HG02571 (cell line): ENCODE measurements around the gene CEP128.

Experiments
- ATAC-seq: cut with Tn5 transposase; IDR thresholded peaks from one replicate; pipeline ENCODE4 v1.9.1; 2021; ENCODE audit warnings: mild to moderate bottlenecking, moderate library complexity; ENCODE audit not compliant: unreplicated experiment

CEP128 gene

GRCh38 chr14:80781972-80782367, 159.6 kb downstream of the CEP128 start:
- no peak for ATAC-seq

- ATAC-seq: no peak
Observed at GRCh38 chr14:80780500-80780899, 161.0 kb downstream of the CEP128 start.

- ATAC-seq: no peak
Observed at GRCh38 chr14:80776657-80777056, 164.9 kb downstream of the CEP128 start.

GRCh38 chr14:80776186-80776585, 165.4 kb downstream of the CEP128 start:
- no peak for ATAC-seq

- no peak for ATAC-seq
Observed at GRCh38 chr14:80772504-80772903, 169.0 kb downstream of the CEP128 start.

- no peak for ATAC-seq
Observed at GRCh38 chr14:80771201-80771600, 170.3 kb downstream of the CEP128 start.

GRCh38 chr14:80770114-80770908, 171.2 kb downstream of the CEP128 start:
- ATAC-seq: no peak

- ATAC-seq: no peak
Observed at GRCh38 chr14:80768646-80769045, 172.9 kb downstream of the CEP128 start.

- no peak for ATAC-seq
Observed at GRCh38 chr14:80764921-80765507, 176.5 kb downstream of the CEP128 start.

- no peak for ATAC-seq
Observed at GRCh38 chr14:80764496-80764895, 177.0 kb downstream of the CEP128 start.

GRCh38 chr14:80762641-80763228, 178.8 kb downstream of the CEP128 start:
- ATAC-seq: no peak

GRCh38 chr14:80754696-80755095, 186.8 kb downstream of the CEP128 start:
- ATAC-seq: no peak

- no peak for ATAC-seq
Observed at GRCh38 chr14:80751285-80751684, 190.3 kb downstream of the CEP128 start.

- no peak for ATAC-seq
Observed at GRCh38 chr14:80726211-80726610, 215.3 kb downstream of the CEP128 start.

GRCh38 chr14:80718940-80719339, 222.6 kb downstream of the CEP128 start:
- ATAC-seq: no peak

- no peak for ATAC-seq
Observed at GRCh38 chr14:80714474-80714873, 227.1 kb downstream of the CEP128 start.

GRCh38 chr14:80713076-80713850, 228.3 kb downstream of the CEP128 start:
- no peak for ATAC-seq

- ATAC-seq: no peak
Observed at GRCh38 chr14:80705241-80705980, 236.1 kb downstream of the CEP128 start.

GRCh38 chr14:80700601-80701000, 240.9 kb downstream of the CEP128 start:
- no peak for ATAC-seq

- no peak for ATAC-seq
Observed at GRCh38 chr14:80699861-80700260, 241.7 kb downstream of the CEP128 start.

- ATAC-seq: no peak
Observed at GRCh38 chr14:80698974-80699373, 242.6 kb downstream of the CEP128 start.
